Trophoblast cell (in vitro differentiated cells and primary cell): ENCODE results near the gene DBF4B.

Experiments used
- DNase-seq, 2 donors: peaks; one replicate each; pipeline ENCODE4 v3.0.0-alpha.2; 2016
- H2AFZ ChIP-seq: 2 replicates; pipeline ENCODE4 v1.6.1; 2013; ENCODE audit warnings: low read length, moderate library complexity, mild to moderate bottlenecking; ENCODE audit not compliant: insufficient read depth, poor library complexity
- H2AK5ac ChIP-seq: 2 replicates; pipeline ENCODE4 v1.6.1; 2013; ENCODE audit warnings: mild to moderate bottlenecking, low read length
- H2BK120ac ChIP-seq: 2 replicates; pipeline ENCODE4 v1.6.1; 2013; ENCODE audit warnings: low read length, mild to moderate bottlenecking, moderate library complexity; ENCODE audit not compliant: insufficient read depth, poor library complexity
- H2BK12ac ChIP-seq: 2 replicates; pipeline ENCODE4 v1.6.1; 2013; ENCODE audit warnings: mild to moderate bottlenecking, low read length, moderate library complexity
- H2BK5ac ChIP-seq: 2 replicates; pipeline ENCODE4 v1.6.1; 2013; ENCODE audit warnings: low read length, low read depth, moderate library complexity, mild to moderate bottlenecking; ENCODE audit not compliant: poor library complexity
- H3K14ac ChIP-seq: 2 replicates; pipeline ENCODE4 v1.6.1; 2013; ENCODE audit warnings: mild to moderate bottlenecking, low read length
- H3K18ac ChIP-seq: 2 replicates; pipeline ENCODE4 v1.6.1; 2013; ENCODE audit warnings: mild to moderate bottlenecking, low read length
- H3K23ac ChIP-seq: 2 replicates; pipeline ENCODE4 v1.6.1; 2013; ENCODE audit warnings: low read length
- H3K27ac ChIP-seq: 2 replicates; pipeline ENCODE4 v1.5.1; 2013; ENCODE audit warnings: low read depth, mild to moderate bottlenecking, inconsistent platforms, low read length, moderate library complexity
- H3K27me3 ChIP-seq: 2 replicates; pipeline ENCODE4 v1.6.1; 2013; ENCODE audit warnings: inconsistent platforms, mild to moderate bottlenecking, low read length, moderate library complexity; ENCODE audit not compliant: insufficient read depth
- H3K36me3 ChIP-seq, 2 experiments: 1 replicate in 1 of 2; 2 replicates in 1 of 2; pipeline ENCODE4 v1.6.1; 2013; ENCODE audit warnings: low read length in 2 of 2, mild to moderate bottlenecking in 2 of 2, moderate library complexity in 1 of 2; ENCODE audit not compliant: insufficient read depth in 2 of 2, control insufficient read depth in 1 of 2
- H3K4ac ChIP-seq: 2 replicates; pipeline ENCODE4 v1.6.1; 2013; ENCODE audit warnings: low read depth, mild to moderate bottlenecking, low read length, moderate library complexity
- H3K4me1 ChIP-seq, 2 experiments: 1 replicate in 1 of 2; 2 replicates in 1 of 2; pipeline ENCODE4 v1.6.1; 2013; ENCODE audit warnings: low read length in 2 of 2, mild to moderate bottlenecking in 2 of 2, moderate library complexity in 1 of 2; ENCODE audit not compliant: insufficient read depth in 2 of 2, control insufficient read depth in 1 of 2
- H3K4me2 ChIP-seq: 2 replicates; pipeline ENCODE4 v1.6.1; 2013; ENCODE audit warnings: inconsistent platforms, mild to moderate bottlenecking, low read length, moderate library complexity
- H3K4me3 ChIP-seq: 2 replicates; pipeline ENCODE4 v1.5.1; 2013; ENCODE audit warnings: mild to moderate bottlenecking, low read depth, low read length, inconsistent platforms
- H3K79me1 ChIP-seq: one replicate; pipeline ENCODE4 v1.6.1; 2013; ENCODE audit warnings: low read length
- H3K79me2 ChIP-seq: 2 replicates; pipeline ENCODE4 v1.6.1; 2013; ENCODE audit warnings: low read length, mild to moderate bottlenecking; ENCODE audit not compliant: control insufficient read depth, insufficient read depth, poor library complexity
- H3K9ac ChIP-seq: 2 replicates; pipeline ENCODE4 v1.6.1; 2013; ENCODE audit warnings: mild to moderate bottlenecking, low read length
- H3K9me3 ChIP-seq: 2 replicates; pipeline ENCODE4 v1.6.1; 2013; ENCODE audit warnings: low read depth, mild to moderate bottlenecking, control low read depth, inconsistent platforms, low read length; ENCODE audit not compliant: insufficient read depth
- H4K12ac ChIP-seq: 2 replicates; pipeline ENCODE4 v1.6.1; 2013; ENCODE audit warnings: low read depth, mild to moderate bottlenecking, low read length, moderate library complexity
- H4K8ac ChIP-seq: 2 replicates; pipeline ENCODE4 v1.6.1; 2013; ENCODE audit warnings: low read depth, mild to moderate bottlenecking, low read length, moderate library complexity
- H4K91ac ChIP-seq: one replicate; pipeline ENCODE4 v1.6.1; 2013; ENCODE audit warnings: low read depth, mild to moderate bottlenecking, low read length, moderate library complexity
- WGBS: extraction: QIAGEN DNeasy Blood & Tissue Kit; methylation state at CpG from one replicate; pipeline ENCODE4 v1.1.7; 2013; ENCODE audit warnings: missing lambda C conversion rate; ENCODE audit not compliant: insufficient read length, insufficient coverage; ENCODE audit errors: extremely low coverage; 5-methylcytosine and 5-hydroxymethylcytosine counted together

DBF4B gene

GRCh38 chr17:44780845-44781480 is 72.5 kb downstream of the DBF4B start:
- no peak for DNase-seq
- no peak overlapping the region for H3K27ac ChIP-seq
- no peaks in the 10 kb centered on the region for H3K9me3 ChIP-seq
- no CpG with 5 or more reads among the region's 14 CpGs for WGBS
- no peak overlapping the region for H2AK5ac ChIP-seq
- H3K4me3 ChIP-seq: no peak overlapping the region
- H3K79me2 ChIP-seq: no peaks in the 10 kb centered on the region
- no peak overlapping the region for H3K4ac ChIP-seq
- no peak overlapping the region for H2BK120ac ChIP-seq
- no peaks in the 10 kb centered on the region for H3K36me3 ChIP-seq
- H4K12ac ChIP-seq: no peak overlapping the region
- no peak overlapping the region for H3K4me2 ChIP-seq
- H3K4me1 ChIP-seq: peaks cover 0 to 6% of the 10 kb centered on the region in 2 experiments
- H3K9ac ChIP-seq: no peak overlapping the region
- no peak overlapping the region for H4K91ac ChIP-seq
- H4K8ac ChIP-seq: no peak overlapping the region
- no peak overlapping the region for H2BK5ac ChIP-seq
- no peak overlapping the region for H3K18ac ChIP-seq
- H2BK12ac ChIP-seq: no peak overlapping the region
- H3K27me3 ChIP-seq: peaks cover 2% of the 10 kb centered on the region
- H2AFZ ChIP-seq: no peak overlapping the region
- no peak overlapping the region for H3K23ac ChIP-seq
- no peak overlapping the region for H3K14ac ChIP-seq
- no peaks in the 10 kb centered on the region for H3K79me1 ChIP-seq

GRCh38 chr17:44781551-44782325 is 73.3 kb downstream of the DBF4B start:
- no peak overlapping the region for H2BK5ac ChIP-seq
- H3K4me1 ChIP-seq: no peaks in the 10 kb centered on the region
- H3K23ac ChIP-seq: no peak overlapping the region
- peaks cover 2% of the 10 kb centered on the region for H3K27me3 ChIP-seq
- no peak overlapping the region for H4K12ac ChIP-seq
- no peak overlapping the region for H3K18ac ChIP-seq
- H3K4me3 ChIP-seq: no peak overlapping the region
- no peaks in the 10 kb centered on the region for H3K9me3 ChIP-seq
- H4K8ac ChIP-seq: no peak overlapping the region
- no peaks in the 10 kb centered on the region for H3K36me3 ChIP-seq
- H2AK5ac ChIP-seq: no peak overlapping the region
- H3K79me1 ChIP-seq: no peaks in the 10 kb centered on the region
- H3K14ac ChIP-seq: no peak overlapping the region
- no peak overlapping the region for H3K27ac ChIP-seq
- DNase-seq: no peak
- no peak overlapping the region for H3K4ac ChIP-seq
- peak overlapping the region; percentile 14 for H2AFZ ChIP-seq
- WGBS: no CpG with 5 or more reads among the region's 17 CpGs
- no peaks in the 10 kb centered on the region for H3K79me2 ChIP-seq
- H2BK120ac ChIP-seq: no peak overlapping the region
- H2BK12ac ChIP-seq: no peak overlapping the region
- H3K4me2 ChIP-seq: no peak overlapping the region
- H4K91ac ChIP-seq: no peak overlapping the region
- H3K9ac ChIP-seq: no peak overlapping the region

GRCh38 chr17:44782326-44782850 is 73.9 kb downstream of the DBF4B start:
- no peak overlapping the region for H3K18ac ChIP-seq
- H4K91ac ChIP-seq: no peak overlapping the region
- no peak overlapping the region for H3K14ac ChIP-seq
- H2AK5ac ChIP-seq: no peak overlapping the region
- no CpG with 5 or more reads among the region's 11 CpGs for WGBS
- no peak overlapping the region for H3K9ac ChIP-seq
- no peak overlapping the region for H2AFZ ChIP-seq
- H3K79me1 ChIP-seq: no peaks in the 10 kb centered on the region
- H3K27ac ChIP-seq: no peak overlapping the region
- no peak for DNase-seq
- H4K8ac ChIP-seq: no peak overlapping the region
- H3K4me3 ChIP-seq: no peak overlapping the region
- H2BK12ac ChIP-seq: no peak overlapping the region
- H2BK120ac ChIP-seq: no peak overlapping the region
- no peaks in the 10 kb centered on the region for H3K36me3 ChIP-seq
- no peak overlapping the region for H3K4me2 ChIP-seq
- no peaks in the 10 kb centered on the region for H3K9me3 ChIP-seq
- H3K27me3 ChIP-seq: peaks cover under 1% of the 10 kb centered on the region
- no peak overlapping the region for H2BK5ac ChIP-seq
- no peaks in the 10 kb centered on the region for H3K4me1 ChIP-seq
- no peak overlapping the region for H3K23ac ChIP-seq
- H3K4ac ChIP-seq: no peak overlapping the region
- no peak overlapping the region for H4K12ac ChIP-seq
- no peaks in the 10 kb centered on the region for H3K79me2 ChIP-seq

- Histone ChIP-seq H3K23ac (no peak overlapping the region), H3K79me1 (no peaks in the 10 kb centered on the region), H3K79me2 (no peaks in the 10 kb centered on the region), H2BK120ac (no peak overlapping the region), H3K14ac (no peak overlapping the region), H2BK5ac (no peak overlapping the region), H3K18ac (no peak overlapping the region), H2BK12ac (no peak overlapping the region), H3K9me3 (no peaks in the 10 kb centered on the region), H2AK5ac (no peak overlapping the region), H3K4me1 (no peaks in the 10 kb centered on the region), H4K91ac (no peak overlapping the region), H3K27me3 (no peaks in the 10 kb centered on the region), H2AFZ (no peak overlapping the region), H3K9ac (no peak overlapping the region), H3K27ac (no peak overlapping the region), H3K4me3 (no peak overlapping the region), H4K12ac (no peak overlapping the region), H3K4ac (no peak overlapping the region), H4K8ac (no peak overlapping the region), H3K36me3 (no peaks in the 10 kb centered on the region), H3K4me2 (no peak overlapping the region)
- DNase-seq: no peak
- WGBS: no CpG with 5 or more reads among the region's 7 CpGs
Measured at GRCh38 chr17:44785921-44786320, 77.5 kb downstream of the DBF4B start.
